ENCODE data around the gene SIGLEC12. TPM values are rescaled to one million over a fixed set of nuclear protein-coding genes. Genes with fewer than 3 reads are reported as not detected.

SIGLEC12 gene
- total and polyA plus RNA-seq, 9 of the 15 experiments (the other 6 are each of a cell fraction or from before 2014, with no cell fraction given) = 0.08 to 1.3 (median 0.54) TPM

DNA sequence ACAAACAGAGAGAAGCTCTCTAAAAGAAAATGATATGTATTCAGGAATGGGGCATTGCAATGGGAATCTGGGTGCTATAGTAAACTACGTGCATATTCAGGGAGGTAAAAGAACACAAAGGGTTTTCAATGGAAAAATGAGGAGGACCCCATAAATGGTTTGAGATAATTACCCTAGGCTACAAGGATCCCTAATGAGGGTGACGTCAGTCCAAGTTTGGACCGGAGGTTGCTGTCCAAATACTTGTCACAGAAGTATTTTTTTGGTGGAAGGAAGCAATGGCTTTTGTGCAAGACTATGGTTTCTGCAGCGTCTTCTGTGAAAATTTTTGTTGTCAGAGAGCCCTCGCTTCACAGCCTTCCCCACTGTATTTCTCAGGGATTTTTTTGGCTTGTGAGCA is 24.3 kb downstream of the SIGLEC12 start (continued):
- TF ChIP-seq, protein P1, sequence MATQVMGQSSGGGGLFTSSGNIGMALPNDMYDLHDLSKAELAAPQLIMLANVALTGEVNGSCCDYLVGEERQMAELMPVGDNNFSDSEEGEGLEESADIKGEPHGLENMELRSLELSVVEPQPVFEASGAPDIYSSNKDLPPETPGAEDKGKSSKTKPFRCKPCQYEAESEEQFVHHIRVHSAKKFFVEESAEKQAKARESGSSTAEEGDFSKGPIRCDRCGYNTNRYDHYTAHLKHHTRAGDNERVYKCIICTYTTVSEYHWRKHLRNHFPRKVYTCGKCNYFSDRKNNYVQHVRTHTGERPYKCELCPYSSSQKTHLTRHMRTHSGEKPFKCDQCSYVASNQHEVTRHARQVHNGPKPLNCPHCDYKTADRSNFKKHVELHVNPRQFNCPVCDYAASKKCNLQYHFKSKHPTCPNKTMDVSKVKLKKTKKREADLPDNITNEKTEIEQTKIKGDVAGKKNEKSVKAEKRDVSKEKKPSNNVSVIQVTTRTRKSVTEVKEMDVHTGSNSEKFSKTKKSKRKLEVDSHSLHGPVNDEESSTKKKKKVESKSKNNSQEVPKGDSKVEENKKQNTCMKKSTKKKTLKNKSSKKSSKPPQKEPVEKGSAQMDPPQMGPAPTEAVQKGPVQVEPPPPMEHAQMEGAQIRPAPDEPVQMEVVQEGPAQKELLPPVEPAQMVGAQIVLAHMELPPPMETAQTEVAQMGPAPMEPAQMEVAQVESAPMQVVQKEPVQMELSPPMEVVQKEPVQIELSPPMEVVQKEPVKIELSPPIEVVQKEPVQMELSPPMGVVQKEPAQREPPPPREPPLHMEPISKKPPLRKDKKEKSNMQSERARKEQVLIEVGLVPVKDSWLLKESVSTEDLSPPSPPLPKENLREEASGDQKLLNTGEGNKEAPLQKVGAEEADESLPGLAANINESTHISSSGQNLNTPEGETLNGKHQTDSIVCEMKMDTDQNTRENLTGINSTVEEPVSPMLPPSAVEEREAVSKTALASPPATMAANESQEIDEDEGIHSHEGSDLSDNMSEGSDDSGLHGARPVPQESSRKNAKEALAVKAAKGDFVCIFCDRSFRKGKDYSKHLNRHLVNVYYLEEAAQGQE (IDR thresholded peaks at IDR 0.05; ENCODE audit: borderline replicate concordance) = peak; percentile 93
- TF ChIP-seq, protein P1 (CRISPR knock-in tag; IDR thresholded peaks at IDR 0.05; ENCODE audit: low read depth) = peak; percentile 60; the same call in 1 of the 2 replicates
- TF ChIP-seq ATF1 (CRISPR knock-in tag; IDR thresholded peaks at IDR 0.05) = no peak
- peak; percentile 75 for TF ChIP-seq ATF1 (tag; IDR thresholded peaks at IDR 0.05)
- TF ChIP-seq CREM (IDR thresholded peaks at IDR 0.05; ENCODE audit: low read depth) = peak; percentile 32; the same call in 1 of the 2 replicates
- TF ChIP-seq JUND (IDR thresholded peaks at IDR 0.05; ENCODE audit: borderline replicate concordance, low read depth, low read length) = peak; percentile 73; the same call in 1 of the 2 replicates
- TF ChIP-seq JUND (tag; IDR thresholded peaks at IDR 0.05; ENCODE audit: borderline replicate concordance, low read depth, low read length) = peak; percentile 67; the same call in 2 of the 3 replicates
- peak; percentile 53; the same call in 1 of the 2 replicates for TF ChIP-seq RFX1 (IDR thresholded peaks at IDR 0.05)
- TF ChIP-seq ATF7 (IDR thresholded peaks at IDR 0.05) = peak; percentile 86; the same call in 1 of the 2 replicates

Measured in K562 (cell line).